ENCODE data around the gene RYK.

Gene RYK

DNA sequence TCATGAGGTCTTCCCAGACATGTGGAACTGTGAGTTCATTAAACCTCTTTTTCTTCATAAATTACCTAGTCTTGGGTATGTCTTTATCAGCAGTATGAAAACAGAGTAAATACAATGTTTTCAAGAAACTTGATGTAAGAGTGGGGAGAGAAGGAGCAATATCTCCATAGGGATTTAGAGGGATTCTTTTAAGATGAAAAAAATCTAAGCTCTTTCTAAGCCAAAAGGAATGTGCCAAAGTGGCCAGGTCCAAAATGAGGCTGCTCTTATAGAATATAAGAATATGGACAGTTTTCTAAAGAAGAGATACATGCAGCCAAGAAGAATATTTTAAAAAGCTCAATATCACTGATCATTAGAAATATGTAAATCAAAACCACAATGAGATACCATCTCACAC is 23.9 kb upstream of the RYK start:
- Histone ChIP-seq H3K36me3 (no peaks in the 10 kb centered on the region), H3K9me3 (no peaks in the 10 kb centered on the region), H3K27ac (no peak overlapping the region), H3K4me3 (ENCODE audit: low read depth in 1 of 2, low read length in 1 of 2) (no peak overlapping the region), H3K27me3 (peaks cover 9% of the 10 kb centered on the region), H3K4me1 (ENCODE audit: control insufficient read depth in 1 of 2, insufficient read depth in 1 of 2, low read depth in 1 of 2, low read length in 1 of 2) (no peaks in the 10 kb centered on the region)
- TF ChIP-seq, protein P1, sequence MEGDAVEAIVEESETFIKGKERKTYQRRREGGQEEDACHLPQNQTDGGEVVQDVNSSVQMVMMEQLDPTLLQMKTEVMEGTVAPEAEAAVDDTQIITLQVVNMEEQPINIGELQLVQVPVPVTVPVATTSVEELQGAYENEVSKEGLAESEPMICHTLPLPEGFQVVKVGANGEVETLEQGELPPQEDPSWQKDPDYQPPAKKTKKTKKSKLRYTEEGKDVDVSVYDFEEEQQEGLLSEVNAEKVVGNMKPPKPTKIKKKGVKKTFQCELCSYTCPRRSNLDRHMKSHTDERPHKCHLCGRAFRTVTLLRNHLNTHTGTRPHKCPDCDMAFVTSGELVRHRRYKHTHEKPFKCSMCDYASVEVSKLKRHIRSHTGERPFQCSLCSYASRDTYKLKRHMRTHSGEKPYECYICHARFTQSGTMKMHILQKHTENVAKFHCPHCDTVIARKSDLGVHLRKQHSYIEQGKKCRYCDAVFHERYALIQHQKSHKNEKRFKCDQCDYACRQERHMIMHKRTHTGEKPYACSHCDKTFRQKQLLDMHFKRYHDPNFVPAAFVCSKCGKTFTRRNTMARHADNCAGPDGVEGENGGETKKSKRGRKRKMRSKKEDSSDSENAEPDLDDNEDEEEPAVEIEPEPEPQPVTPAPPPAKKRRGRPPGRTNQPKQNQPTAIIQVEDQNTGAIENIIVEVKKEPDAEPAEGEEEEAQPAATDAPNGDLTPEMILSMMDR (IDR thresholded peaks at IDR 0.05): no peak

DNA sequence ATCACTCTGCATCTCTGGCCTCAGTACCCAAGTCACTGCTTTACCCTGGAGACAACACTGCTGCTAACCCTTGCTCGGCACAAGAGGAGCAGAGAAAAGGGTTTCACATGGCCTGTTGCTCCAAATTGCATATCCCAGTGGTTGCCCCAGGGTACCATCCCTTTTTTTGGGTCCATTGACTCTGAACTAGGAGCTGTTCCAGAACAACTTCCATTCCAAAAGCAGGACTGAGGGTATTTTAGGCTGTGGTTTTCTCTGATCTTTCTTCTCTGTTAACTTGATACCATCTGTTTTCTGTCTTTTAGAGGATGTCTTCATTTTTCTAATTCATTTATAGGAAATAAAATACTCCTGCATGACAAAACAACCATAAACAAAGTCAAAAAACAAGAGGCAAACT is 17.3 kb upstream of the RYK start:
- Histone ChIP-seq H3K27ac (no peak overlapping the region), H3K4me1 (ENCODE audit: control insufficient read depth in 1 of 2, insufficient read depth in 1 of 2, low read depth in 1 of 2, low read length in 1 of 2) (no peaks in the 10 kb centered on the region), H3K27me3 (peaks cover 20% of the 10 kb centered on the region), H3K36me3 (no peaks in the 10 kb centered on the region), H3K9me3 (no peaks in the 10 kb centered on the region), H3K4me3 (ENCODE audit: low read depth in 1 of 2, low read length in 1 of 2) (no peak overlapping the region)
- TF ChIP-seq, protein P1 (IDR thresholded peaks at IDR 0.05): no peak

DNA sequence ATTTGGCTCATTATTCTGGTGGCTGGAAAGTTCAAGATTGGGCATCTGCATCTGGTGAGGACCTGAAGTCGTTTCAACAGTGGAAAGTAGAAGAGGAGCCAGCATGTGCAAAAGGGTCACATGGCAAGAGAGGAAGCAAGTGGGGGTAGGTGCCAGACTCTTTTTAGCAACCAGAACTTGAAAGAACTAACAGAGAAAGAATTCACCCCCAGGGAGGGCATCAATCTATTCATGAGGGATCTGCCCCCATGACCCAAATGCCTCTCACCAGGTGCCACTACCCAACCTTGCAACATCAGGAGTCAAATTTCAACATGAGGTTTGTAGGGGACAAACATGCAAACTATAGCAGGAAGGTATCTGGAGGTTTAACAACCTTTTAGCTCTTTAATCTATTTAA is 10.3 kb upstream of the RYK start:
- Histone ChIP-seq H3K4me1 (ENCODE audit: control insufficient read depth in 1 of 2, insufficient read depth in 1 of 2, low read depth in 1 of 2, low read length in 1 of 2) (no peaks in the 10 kb centered on the region), H3K27ac (no peak overlapping the region), H3K27me3 (peaks cover 16% of the 10 kb centered on the region), H3K4me3 (ENCODE audit: low read depth in 1 of 2, low read length in 1 of 2) (no peak overlapping the region), H3K36me3 (no peaks in the 10 kb centered on the region), H3K9me3 (no peaks in the 10 kb centered on the region)
- TF ChIP-seq, protein P1 (IDR thresholded peaks at IDR 0.05): no peak

DNA sequence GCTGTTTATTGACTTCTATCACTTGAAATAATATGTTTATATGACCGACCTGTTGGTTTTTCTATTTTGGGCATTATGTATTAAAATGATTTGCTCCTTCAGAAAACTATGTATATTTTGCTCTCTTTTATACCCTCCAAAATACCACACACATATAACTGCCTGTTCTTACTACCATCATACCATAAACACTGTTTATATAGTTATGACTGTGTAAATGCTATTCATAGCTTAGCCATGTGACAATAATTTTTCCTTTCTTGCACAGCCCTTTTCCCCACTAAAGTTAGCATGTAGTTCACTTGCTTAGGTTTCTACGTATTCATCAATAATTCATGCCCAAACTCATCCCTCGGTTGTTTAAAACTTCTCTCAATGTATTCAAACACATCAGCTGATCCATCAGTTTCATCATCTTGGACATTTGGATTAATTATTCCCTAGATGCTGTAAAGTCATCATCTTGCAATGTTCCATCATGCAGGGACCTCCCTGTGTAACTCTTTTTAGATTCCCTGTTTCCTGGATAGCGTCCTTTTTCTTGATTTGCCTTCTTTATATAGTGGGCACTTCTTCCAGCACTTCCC is 8.2 kb upstream of the RYK start:
- TF ChIP-seq, protein P1 (IDR thresholded peaks at IDR 0.05): no peak
- H3K4me1 ChIP-seq (ENCODE audit: control insufficient read depth in 1 of 2, insufficient read depth in 1 of 2, low read depth in 1 of 2, low read length in 1 of 2): no peaks in the 10 kb centered on the region
- H3K27ac ChIP-seq: no peak overlapping the region
- no peak overlapping the region for H3K4me3 ChIP-seq (ENCODE audit: low read depth in 1 of 2, low read length in 1 of 2)
- H3K9me3 ChIP-seq: no peaks in the 10 kb centered on the region
- peaks cover 4% of the 10 kb centered on the region for H3K27me3 ChIP-seq
- H3K36me3 ChIP-seq: no peaks in the 10 kb centered on the region

DNA sequence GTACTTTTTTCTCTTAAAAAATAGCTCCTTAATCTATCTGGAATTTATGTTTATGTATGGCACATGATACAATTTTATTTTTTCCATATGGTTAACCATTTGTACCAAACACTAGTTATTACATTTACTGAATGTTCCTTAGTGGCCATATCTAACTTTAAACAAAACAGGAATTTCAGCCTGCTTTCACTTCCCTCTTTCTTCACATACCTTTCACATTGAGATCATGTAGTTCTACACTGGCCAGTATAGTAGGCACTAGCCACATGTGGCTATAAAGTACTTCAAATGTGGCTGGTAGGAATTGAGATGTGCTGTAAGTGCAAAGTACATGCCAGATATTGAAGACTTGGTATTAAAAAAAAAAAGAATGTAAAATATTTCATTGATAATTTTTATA is 4.7 kb upstream of the RYK start:
- Histone ChIP-seq H3K4me1 (ENCODE audit: control insufficient read depth in 1 of 2, insufficient read depth in 1 of 2, low read depth in 1 of 2, low read length in 1 of 2) (no peaks in the 10 kb centered on the region), H3K9me3 (no peaks in the 10 kb centered on the region), H3K27me3 (no peaks in the 10 kb centered on the region), H3K36me3 (no peaks in the 10 kb centered on the region), H3K4me3 (ENCODE audit: low read depth in 1 of 2, low read length in 1 of 2) (no peak overlapping the region), H3K27ac (no peak overlapping the region)
- TF ChIP-seq, protein P1 (IDR thresholded peaks at IDR 0.05): no peak

All from neutrophil (primary cell).